NCI-H748 treated with DMSO at 0.1 percent for 48 hours (cell line): Measurements from ENCODE around the gene TMEM178B.

ENCODE experiments used
- DNase-seq: peaks from one replicate; lab custom pipeline; 2025; lab: John Stamatoyannopoulos, UW

Gene TMEM178B

GRCh38 chr7:141431140-141431479 is 357.2 kb downstream of the TMEM178B start:
- peak; percentile 31 for DNase-seq

DNA sequence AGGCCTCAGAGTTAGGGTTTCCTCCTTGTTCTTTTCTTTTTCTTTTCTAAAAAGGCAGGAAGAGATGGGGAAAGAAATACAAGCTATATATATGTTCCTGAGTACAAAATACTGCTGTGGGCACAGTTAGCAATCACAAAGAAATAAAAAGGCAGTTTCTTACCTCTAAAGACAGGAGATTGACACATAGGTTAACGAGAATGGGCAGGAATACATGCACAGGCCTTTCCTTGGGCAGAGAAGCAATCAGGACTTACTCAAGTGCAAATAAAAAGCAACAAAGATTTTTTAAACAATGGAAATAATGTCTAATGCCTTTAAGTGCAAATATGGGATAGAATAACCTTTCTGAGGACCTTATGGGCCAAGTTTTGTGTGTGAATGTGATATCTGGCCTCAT is 357.8 kb downstream of the TMEM178B start:
- no peak for DNase-seq

GRCh38 chr7:141433698-141434097 is 359.8 kb downstream of the TMEM178B start:
- no peak for DNase-seq

DNA sequence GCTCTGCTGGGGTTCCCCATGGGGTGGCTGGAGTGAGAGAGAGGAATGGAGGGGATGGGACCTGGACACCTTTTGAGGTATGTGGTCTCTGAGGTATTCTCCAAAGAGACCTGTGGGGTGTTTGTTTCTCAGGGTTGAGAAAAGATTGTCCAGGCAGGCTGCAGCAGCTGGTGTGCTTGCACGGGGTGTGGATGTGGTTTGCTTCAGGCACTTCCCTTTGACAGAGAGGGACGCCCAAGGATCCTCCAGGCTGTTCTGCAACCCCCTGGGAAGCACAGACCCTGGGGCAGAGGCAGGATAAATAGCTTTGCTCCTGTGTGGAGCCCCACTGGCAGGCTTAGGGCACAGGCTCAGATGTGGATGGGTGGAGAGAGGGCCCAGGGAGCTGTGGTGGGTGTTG is 362.3 kb downstream of the TMEM178B start:
- DNase-seq, result no peak

GRCh38 chr7:141436575-141437075 is 362.8 kb downstream of the TMEM178B start:
- DNase-seq, result no peak

GRCh38 chr7:141439164-141439563 is 365.3 kb downstream of the TMEM178B start:
- no peak for DNase-seq

DNA sequence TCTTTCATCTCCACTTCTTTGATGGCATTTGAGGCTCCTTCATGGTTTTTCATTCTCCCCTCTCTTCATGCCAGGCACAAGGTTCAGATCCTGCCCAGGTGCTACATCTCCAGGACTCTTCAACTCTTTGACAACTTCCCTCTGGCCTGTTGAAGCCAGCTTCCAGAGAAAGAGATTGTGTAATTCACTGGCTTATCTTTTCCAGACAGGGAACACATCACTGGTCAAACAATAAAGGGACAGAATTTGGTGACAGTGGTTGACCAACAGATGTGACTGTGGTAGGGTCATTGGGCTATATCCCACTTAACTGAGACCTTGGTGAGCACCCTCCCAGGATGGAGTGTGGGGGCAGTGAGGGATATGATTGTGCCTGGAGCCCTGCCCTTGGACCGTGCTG is 365.9 kb downstream of the TMEM178B start:
- DNase-seq, result no peak

DNA sequence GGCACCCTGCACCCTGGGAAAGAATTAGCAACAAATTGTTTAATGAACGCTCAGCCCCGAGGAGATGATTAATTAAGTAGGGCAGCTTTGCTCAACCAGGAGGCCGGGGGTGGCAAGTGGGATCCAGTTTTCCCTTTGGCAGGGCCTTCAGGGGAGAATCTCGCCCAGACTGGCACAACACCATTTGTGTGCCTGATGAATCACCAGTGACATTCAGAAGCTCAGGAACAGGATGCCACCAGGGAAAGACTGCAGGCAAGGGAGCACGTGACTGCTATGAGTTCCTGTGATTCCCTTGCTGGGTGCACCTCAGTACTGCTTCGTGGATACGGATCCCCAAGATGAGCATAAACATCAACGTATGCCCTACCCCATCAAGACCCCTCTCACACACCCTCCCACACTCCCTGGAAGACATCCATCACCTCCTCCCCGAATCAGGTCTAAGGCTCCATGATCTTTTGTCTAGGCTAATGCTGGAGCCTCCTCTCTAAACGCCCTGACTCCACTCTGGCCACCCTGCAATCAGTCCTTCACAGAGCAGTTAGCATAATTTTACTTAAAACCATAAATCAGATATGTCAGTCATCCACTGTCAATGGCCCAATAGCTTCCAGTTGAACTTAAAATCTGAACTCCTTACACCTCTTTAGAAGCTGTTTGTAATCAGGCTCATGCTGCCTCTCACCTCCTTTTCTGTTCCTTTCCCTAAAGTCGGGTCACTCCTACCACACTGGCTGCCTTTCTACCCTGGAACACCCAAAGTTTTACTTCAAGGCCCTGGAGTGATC is 368.2 kb downstream of the TMEM178B start:
- no peak for DNase-seq

DNA sequence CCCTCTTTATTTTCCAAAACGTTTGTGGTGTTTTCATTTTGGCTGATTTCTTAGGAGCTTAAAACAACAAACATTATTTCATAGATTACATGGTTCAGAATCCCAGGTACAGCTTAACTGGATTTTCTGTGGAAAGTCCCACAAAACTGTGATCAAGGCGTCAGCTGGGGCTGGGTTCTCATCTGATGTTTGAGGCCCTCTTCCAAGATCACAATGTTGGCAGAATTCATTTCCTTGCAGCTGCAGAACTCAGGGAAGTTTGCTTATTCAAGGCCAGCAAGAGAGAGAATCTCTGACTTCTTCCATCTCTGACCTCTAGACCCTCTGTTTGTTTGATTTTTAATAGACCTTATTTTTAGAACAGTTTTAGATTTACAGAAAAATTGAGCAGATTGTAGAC is 368.9 kb downstream of the TMEM178B start:
- DNase-seq, result no peak

- DNase-seq, result no peak
These were observed 371.1 kb downstream of the TMEM178B start for GRCh38 chr7:141444961-141445360.

- no peak for DNase-seq
These were observed 377.4 kb downstream of the TMEM178B start for GRCh38 chr7:141451232-141451631.

- DNase-seq, result no peak
These were observed 379.0 kb downstream of the TMEM178B start for GRCh38 chr7:141452911-141453310.

DNA sequence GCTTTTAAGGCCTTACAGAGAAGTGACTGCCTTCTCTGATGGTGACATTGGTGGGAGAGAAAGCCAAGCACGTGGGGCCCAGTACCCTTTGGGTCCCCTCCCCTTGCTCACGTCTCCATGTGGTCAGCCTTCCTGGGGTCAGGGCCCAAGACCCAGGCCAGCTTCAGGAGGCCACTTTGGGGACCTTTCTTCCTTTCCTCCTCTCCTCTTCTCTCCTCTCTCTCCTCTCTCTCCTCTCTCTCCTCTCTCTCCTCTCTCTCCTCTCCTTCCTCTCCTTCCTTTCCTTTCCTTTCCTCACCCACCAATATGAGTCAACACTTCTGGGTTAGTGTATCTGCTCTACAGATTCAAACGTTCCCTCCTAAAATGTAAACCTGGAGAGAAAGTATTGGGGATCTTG is 380.5 kb downstream of the TMEM178B start:
- no peak for DNase-seq

DNA sequence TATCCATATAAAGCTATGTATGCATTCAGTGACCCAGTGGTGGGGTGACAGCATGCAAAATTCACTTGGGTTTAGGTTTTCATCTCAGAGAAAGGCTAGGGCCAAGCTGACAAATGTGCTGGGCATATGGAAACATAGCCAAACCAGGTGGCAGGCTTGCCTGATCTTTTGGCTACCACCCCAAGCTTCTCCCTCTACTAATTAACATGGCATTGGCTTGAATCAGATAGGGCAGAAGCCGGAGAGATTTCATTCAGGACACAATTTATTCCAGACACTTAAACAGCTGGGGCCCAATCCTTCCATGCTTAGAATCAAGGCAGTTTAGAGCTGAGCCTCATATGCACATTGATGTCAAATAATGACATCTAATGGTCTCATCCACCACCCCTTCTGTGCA is 381.9 kb downstream of the TMEM178B start:
- DNase-seq, result no peak

DNA sequence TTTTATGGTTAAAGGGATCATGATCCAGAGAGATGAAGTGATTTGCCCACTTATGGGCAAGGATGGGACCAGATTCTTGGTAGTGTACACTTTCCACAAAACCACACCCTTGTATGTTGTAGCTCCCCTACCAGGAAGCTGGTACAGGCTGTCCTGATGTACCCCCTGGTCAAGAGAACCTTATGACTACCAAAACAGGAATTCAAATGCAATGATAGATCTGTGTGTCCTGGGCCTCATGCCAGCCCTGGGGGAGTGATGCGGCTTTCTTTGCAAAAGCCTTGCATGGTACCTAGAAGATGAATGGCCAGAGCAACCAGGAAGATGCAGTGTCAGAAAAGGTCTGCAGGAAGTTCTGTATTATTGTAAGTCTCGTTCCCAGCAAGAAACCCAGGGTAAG is 382.4 kb downstream of the TMEM178B start:
- no peak for DNase-seq

DNA sequence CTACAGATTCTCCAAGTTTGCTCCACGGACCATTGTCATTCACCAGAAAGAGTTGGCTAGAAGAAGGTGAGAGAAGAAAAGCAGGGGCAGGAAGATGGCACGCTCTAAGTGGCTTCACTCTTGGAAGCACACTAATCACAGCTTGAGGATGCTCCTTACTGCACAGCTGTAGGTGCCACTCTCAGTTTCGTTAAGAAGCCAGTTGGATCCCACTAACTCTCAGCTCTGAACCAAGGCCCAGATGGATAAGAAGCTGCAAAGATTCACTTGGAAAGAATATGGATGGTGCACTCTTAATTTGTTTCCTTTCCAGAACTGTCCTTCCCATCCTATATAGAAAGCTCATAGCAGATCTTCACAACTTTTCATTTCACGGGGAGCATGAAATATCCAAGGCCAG is 382.8 kb downstream of the TMEM178B start:
- no peak for DNase-seq

DNA sequence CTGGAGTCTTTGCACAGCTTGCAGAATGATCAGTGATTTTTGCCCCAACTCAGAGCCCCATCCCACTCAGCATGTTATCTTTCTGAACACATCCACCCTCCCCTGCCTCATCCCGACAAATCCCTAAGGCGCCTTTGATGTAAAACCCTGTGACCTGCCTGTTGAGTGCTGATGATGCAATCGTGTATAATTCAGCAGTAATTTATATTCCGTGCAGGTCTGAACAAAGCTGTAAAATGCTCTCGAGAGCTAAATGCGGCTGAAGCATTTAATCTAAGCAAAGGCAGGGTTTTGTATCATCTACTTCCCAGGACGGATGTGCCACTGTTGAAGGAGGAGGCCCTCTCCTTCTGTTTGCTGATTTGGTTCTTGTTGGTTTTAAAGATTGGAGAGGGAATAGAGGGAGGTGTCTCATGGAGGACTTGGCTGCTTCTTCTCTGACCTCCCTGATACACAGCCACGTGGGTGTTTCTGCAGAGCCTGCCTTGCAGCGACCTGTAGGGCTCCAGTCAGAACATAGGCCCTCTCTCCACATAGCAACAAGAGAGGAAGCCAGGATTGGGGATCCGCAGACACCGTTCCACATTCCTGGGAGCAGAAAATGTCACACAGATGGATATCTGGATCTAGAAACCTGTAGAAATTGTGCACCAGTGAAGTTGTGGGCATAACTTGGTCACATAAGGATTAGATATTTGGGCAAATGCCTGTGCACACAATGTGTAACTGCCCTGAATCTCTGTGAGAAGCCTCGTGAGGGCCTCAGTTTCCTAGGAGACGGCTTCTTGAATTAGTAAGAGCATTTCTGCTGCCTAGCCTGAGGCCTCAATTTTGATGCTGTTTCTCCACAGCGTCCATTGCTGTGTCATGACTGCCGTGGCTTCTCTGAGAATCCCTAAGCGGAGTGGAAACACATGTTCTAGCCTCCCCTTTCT is 387.2 kb downstream of the TMEM178B start:
- no peak for DNase-seq

- DNase-seq, result no peak
These were observed 388.1 kb downstream of the TMEM178B start for GRCh38 chr7:141461924-141462323.

GRCh38 chr7:141462958-141463357 is 389.1 kb downstream of the TMEM178B start:
- DNase-seq, result no peak

DNA sequence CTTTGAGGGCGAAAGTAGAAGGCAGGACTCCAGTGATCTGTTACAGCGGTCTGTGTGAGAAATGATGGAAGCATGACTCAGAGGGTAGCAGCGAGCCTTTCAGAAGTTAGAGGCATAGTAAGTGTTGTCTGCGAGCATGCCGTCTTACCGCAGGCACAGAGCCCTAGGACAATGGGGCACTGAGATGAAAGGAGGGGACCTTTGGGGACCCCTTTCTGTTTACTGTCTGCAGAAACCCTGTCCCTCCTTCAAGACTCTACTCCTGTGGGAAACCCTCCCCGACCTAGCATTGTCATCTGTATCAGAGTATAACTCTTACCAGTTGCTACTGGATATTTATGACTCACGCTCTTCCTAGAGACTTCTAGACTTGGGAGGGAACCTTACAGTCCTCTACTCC is 390.1 kb downstream of the TMEM178B start:
- no peak for DNase-seq

DNA sequence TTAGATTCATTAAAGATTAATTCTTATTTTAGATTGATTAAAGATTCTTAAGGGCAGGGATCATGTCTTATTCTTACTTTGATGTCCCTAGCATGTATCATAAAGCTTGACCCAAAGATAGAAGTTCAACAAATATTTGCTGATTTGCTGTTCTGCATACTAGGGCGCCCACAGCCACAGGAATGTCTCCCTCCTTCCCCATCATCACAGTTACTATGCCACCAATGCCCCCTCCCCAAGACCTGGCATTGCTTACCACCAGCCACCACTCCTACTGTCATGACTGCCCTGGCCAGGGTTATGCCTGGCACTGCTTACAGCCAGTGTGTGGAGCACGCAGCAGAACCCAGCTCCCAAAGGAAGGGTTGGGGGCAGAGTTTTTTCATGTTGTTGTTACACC is 390.7 kb downstream of the TMEM178B start:
- no peak for DNase-seq

DNA sequence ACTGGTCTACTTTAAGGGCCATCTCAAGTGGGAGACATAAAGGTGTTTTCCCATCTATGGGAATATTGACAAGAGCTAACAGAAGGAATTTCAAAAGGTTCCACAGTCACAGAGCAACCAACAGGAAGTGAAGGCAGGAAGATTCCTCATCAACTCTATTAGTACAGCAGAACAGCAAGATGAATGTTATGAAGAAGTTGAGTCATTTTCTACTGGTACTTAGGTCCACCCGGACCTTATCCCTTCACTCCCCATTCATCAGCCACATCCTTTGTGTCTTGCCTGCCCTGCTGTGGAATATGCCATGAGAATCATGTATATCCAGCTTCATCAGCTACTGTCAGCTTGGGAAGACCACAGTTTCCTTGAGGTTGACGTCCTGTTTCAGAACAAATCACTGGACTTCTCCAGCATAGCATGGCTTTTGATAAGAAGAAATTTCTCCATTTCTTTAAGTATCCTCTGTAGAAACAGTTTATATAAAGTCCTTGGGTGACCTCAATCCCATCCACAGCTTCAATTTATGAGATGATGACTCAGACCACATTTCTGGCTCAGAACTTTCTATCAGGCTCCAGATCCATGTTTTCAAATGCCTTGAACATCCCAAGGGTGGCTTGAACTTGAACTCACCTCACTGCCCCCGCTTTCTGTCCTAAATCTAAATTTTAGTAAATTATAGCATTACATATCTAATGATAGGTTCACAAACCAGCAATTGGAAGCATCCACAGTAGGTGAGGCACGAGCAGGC is 392.5 kb downstream of the TMEM178B start:
- no peak for DNase-seq
